Thyroid gland (tissue), 4 donors: ENCODE measurements around the gene PCDHGC3.
"Not testable (repeated sequence)": the region's sequence is repeated elsewhere in the genome, so short reads cannot be mapped to it uniquely, and the experiment has no call there.

ENCODE experiments used
- CTCF ChIP-seq, 6 experiments: fragments of 200-600 bp in 3 of 6; fragments of 450-650 bp in 3 of 6; sonication (generic) in 3 of 6; IDR thresholded peaks; one replicate each; pipeline ENCODE4 v1.5.1; 2016 to 2019; ENCODE audit warnings: antibody characterized with exemption in 6 of 6, mild to moderate bottlenecking in 2 of 6, inconsistent platforms in 1 of 6, moderate library complexity in 1 of 6
- POLR2A ChIP-seq, 2 donors: fragments of 450-650 bp; IDR thresholded peaks; one replicate each; pipeline ENCODE4 v1.6.1; 2017; ENCODE audit warnings: antibody characterized with exemption in 2 of 2, mild to moderate bottlenecking in 2 of 2, moderate library complexity in 1 of 2

- not testable (repeated sequence) for TF ChIP-seq CTCF, POLR2A (IDR thresholded peaks at IDR 0.05)
Observed at GRCh38 chr5:141432726-141433125, 43.0 kb upstream of the PCDHGC3 start.
